Liver (tissue), 9 donors: ENCODE measurements around the gene CHRNA7. TPM values are rescaled to one million over a fixed set of nuclear protein-coding genes. Genes with fewer than 3 reads are reported as not detected.

Experiments
- DNase-seq: peaks from one replicate; pipeline ENCODE4 v3.0.0-alpha.2; 2017; ENCODE audit warnings: low spot score
- H3K27ac ChIP-seq, 2 donors: one replicate each; pipeline ENCODE4 v1.7.0; 2013; ENCODE audit warnings: inconsistent platforms in 2 of 2, low read length in 2 of 2, control low read depth in 1 of 2, low read depth in 1 of 2, mild to moderate bottlenecking in 1 of 2
- H3K27me3 ChIP-seq, 4 donors: one replicate each; pipeline versions ENCODE4 v1.6.1 to v1.7.0; 2013; ENCODE audit warnings: low read length in 3 of 4, inconsistent platforms in 1 of 4, mild to moderate bottlenecking in 1 of 4, moderate library complexity in 1 of 4; ENCODE audit not compliant: control insufficient read depth in 4 of 4, insufficient read depth in 4 of 4
- H3K36me3 ChIP-seq, 4 donors: one replicate each; pipeline versions ENCODE4 v1.6.1 to v1.7.0; 2013; ENCODE audit warnings: low read length in 3 of 4, mild to moderate bottlenecking in 3 of 4, low read depth in 1 of 4, moderate library complexity in 1 of 4; ENCODE audit not compliant: control insufficient read depth in 4 of 4, insufficient read depth in 3 of 4
- H3K4me1 ChIP-seq, 4 donors: one replicate each; pipeline versions ENCODE4 v1.6.1 to v1.7.0; 2013; ENCODE audit warnings: low read length in 3 of 4, mild to moderate bottlenecking in 3 of 4, moderate library complexity in 1 of 4; ENCODE audit not compliant: control insufficient read depth in 4 of 4, insufficient read depth in 4 of 4
- H3K4me3 ChIP-seq, 3 donors: one replicate each; pipeline versions ENCODE4 v1.6.1 to v1.7.0; 2013; ENCODE audit warnings: low read length in 3 of 3, control low read depth in 1 of 3, low read depth in 1 of 3, mild to moderate bottlenecking in 1 of 3
- H3K9ac ChIP-seq, 2 donors: one replicate each; pipeline ENCODE4 v1.7.0; 2013; ENCODE audit warnings: low read length in 2 of 2, mild to moderate bottlenecking in 2 of 2, moderate library complexity in 2 of 2, control low read depth in 1 of 2, low read depth in 1 of 2
- H3K9me3 ChIP-seq, 4 donors: one replicate each; pipeline versions ENCODE4 v1.6.1 to v1.7.0; 2013; ENCODE audit warnings: low read length in 3 of 4; ENCODE audit not compliant: control insufficient read depth in 4 of 4
- ATF3 ChIP-seq: IDR thresholded peaks from 2 replicates; pipeline ENCODE4 v1.6.1; 2016; ENCODE audit warnings: antibody characterized with exemption
- EGR1 ChIP-seq, 2 donors: IDR thresholded peaks; 2 replicates each; pipeline ENCODE4 v1.6.1; 2016 to 2018; ENCODE audit warnings: antibody characterized with exemption in 2 of 2, low read depth in 2 of 2
- FOXA1 ChIP-seq: IDR thresholded peaks from 2 replicates; pipeline ENCODE4 v1.6.1; 2016; ENCODE audit warnings: antibody characterized with exemption
- FOXA2 ChIP-seq: IDR thresholded peaks from 2 replicates; pipeline ENCODE4 v1.6.1; 2016; ENCODE audit warnings: antibody characterized with exemption
- GABPA ChIP-seq, 2 donors: IDR thresholded peaks in 1 of 2; conservative IDR thresholded peaks in 1 of 2; 2 replicates each; pipeline ENCODE4 v1.6.1; 2016; ENCODE audit warnings: antibody characterized with exemption in 2 of 2, mild to moderate bottlenecking in 1 of 2, moderate library complexity in 1 of 2
- HNF4A ChIP-seq, 2 donors: conservative IDR thresholded peaks; 2 replicates each; pipeline ENCODE4 v1.6.1; 2016; ENCODE audit warnings: antibody characterized with exemption in 2 of 2, mild to moderate bottlenecking in 2 of 2
- HNF4G ChIP-seq: IDR thresholded peaks from 2 replicates; pipeline ENCODE4 v1.6.1; 2016; ENCODE audit warnings: antibody characterized with exemption
- JUND ChIP-seq, 2 donors: IDR thresholded peaks; 2 replicates each; pipeline ENCODE4 v1.6.1; 2016; ENCODE audit warnings: antibody characterized with exemption in 2 of 2
- NR2F2 ChIP-seq: IDR thresholded peaks from 2 replicates; pipeline ENCODE4 v1.6.1; 2016; ENCODE audit warnings: antibody characterized with exemption
- RAD21 ChIP-seq, 2 donors: IDR thresholded peaks; 2 replicates each; pipeline ENCODE4 v1.6.1; 2016; ENCODE audit warnings: antibody characterized with exemption in 2 of 2, mild to moderate bottlenecking in 2 of 2
- REST ChIP-seq: IDR thresholded peaks from 2 replicates; pipeline ENCODE4 v1.6.1; 2016; ENCODE audit warnings: antibody characterized with exemption, mild to moderate bottlenecking
- RXRA ChIP-seq, 2 donors: IDR thresholded peaks; 2 replicates each; pipeline ENCODE4 v1.6.1; 2017 to 2018; ENCODE audit warnings: antibody characterized with exemption in 2 of 2, mild to moderate bottlenecking in 1 of 2
- SP1 ChIP-seq: IDR thresholded peaks from 2 replicates; pipeline ENCODE4 v1.6.1; 2018; ENCODE audit warnings: antibody characterized with exemption, mild to moderate bottlenecking
- TAF1 ChIP-seq: conservative IDR thresholded peaks from 2 replicates; pipeline ENCODE4 v1.6.1; 2016; ENCODE audit warnings: antibody characterized with exemption, mild to moderate bottlenecking
- ZBTB33 ChIP-seq: IDR thresholded peaks from 2 replicates; pipeline ENCODE4 v1.6.1; 2016; ENCODE audit warnings: antibody characterized with exemption
- WGBS: extraction: QIAGEN DNeasy Blood & Tissue Kit; methylation state at CpG from one replicate; pipeline ENCODE4 v1.1.7; 2013; 5-methylcytosine and 5-hydroxymethylcytosine counted together
- polyA plus RNA-seq, 2 donors: library from polyadenylated mRNA; stranded (reverse) in 1 of 2; unstranded in 1 of 2; fragments of 200-250 nt in 1 of 2; fragments of >200 nt in 1 of 2; fragmentation: Nextera tagmentation in 1 of 2; extraction: Ambion mirVana in 1 of 2; gene quantifications; one replicate each; pipeline versions ENCODE4 v1.2.1 to v1.2.3, GENCODE V29; 2013 to 2015
- total RNA-seq, 2 donors: library from RNA; depleted of rRNA; stranded (reverse); fragments of >200 nt; gene quantifications; one replicate each; pipeline ENCODE4 v1.2.3, GENCODE V29; 2014
- TF ChIP-seq, protein P1 (sequence below): IDR thresholded peaks from 2 replicates; pipeline ENCODE4 v1.6.1; 2016; ENCODE audit warnings: antibody characterized with exemption
- TF ChIP-seq, protein P2 (sequence below): fragments of 150-350 bp; IDR thresholded peaks from 2 replicates; pipeline ENCODE4 v1.5.1; 2017; ENCODE audit warnings: improper control_type of control experiment, low read depth, low read length; ENCODE audit not compliant: missing input control
- donor health status: healthy.
- donor health status: healthy.
- donor health status: healthy.
- donor health status: healthy.
- donor health status: healthy.

The CHRNA7 gene
- total and polyA plus RNA-seq, 4 donors = 0.06 to 0.21 (median 0.08) TPM; not detected in 1

DNA sequence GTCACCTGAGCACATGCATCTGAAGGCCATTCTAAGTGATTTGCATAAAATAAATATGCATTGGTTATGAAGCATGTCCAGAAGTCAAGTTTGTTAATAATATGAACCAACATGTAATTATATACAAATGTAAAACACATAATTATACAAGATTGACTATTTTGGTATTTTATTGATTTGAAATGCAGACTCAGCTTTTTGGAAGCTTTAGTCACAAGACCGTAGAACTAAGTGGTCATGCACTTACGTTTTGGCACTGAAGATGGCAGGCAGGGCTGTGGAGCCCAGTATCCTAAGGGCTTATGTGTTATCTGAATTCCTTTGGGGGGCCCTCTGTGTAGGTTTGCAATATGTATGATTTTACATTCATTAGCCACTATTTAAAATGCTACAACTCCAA lies 5.0 kb downstream of the CHRNA7 start:
- 72% methylated on average over 2 of the region's 2 CpGs for WGBS
- no peaks in the 10 kb centered on the region for H3K9me3 ChIP-seq
- no peak overlapping the region for H3K9ac ChIP-seq
- H3K27me3 ChIP-seq = peaks cover 2 to 13% (median 7%) of the 10 kb centered on the region in 4 donors
- H3K4me1 ChIP-seq = peaks cover 0 to 6% (median 2%) of the 10 kb centered on the region in 4 donors
- H3K36me3 ChIP-seq = no peaks in the 10 kb centered on the region
- no peak for DNase-seq
- no peak overlapping the region for H3K4me3 ChIP-seq
- TF ChIP-seq GABPA (IDR thresholded peaks at IDR 0.05 in 1 of 2, conservative IDR thresholded peaks at IDR 0.05 in 1 of 2) (no peak), REST (no peak), SP1 (no peak), FOXA2 (no peak), EGR1 (IDR thresholded peaks at IDR 0.05; ENCODE audit: low read depth in 2 of 2) (no peak), ATF3 (no peak), JUND (IDR thresholded peaks at IDR 0.05) (no peak), HNF4G (no peak), RAD21 (IDR thresholded peaks at IDR 0.05) (no peak), ZBTB33 (no peak), NR2F2 (no peak), RXRA (IDR thresholded peaks at IDR 0.05) (no peak), TAF1 (no peak), FOXA1 (no peak)
- TF ChIP-seq, protein P1, sequence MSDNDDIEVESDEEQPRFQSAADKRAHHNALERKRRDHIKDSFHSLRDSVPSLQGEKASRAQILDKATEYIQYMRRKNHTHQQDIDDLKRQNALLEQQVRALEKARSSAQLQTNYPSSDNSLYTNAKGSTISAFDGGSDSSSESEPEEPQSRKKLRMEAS = no peak
- TF ChIP-seq, protein P2, sequence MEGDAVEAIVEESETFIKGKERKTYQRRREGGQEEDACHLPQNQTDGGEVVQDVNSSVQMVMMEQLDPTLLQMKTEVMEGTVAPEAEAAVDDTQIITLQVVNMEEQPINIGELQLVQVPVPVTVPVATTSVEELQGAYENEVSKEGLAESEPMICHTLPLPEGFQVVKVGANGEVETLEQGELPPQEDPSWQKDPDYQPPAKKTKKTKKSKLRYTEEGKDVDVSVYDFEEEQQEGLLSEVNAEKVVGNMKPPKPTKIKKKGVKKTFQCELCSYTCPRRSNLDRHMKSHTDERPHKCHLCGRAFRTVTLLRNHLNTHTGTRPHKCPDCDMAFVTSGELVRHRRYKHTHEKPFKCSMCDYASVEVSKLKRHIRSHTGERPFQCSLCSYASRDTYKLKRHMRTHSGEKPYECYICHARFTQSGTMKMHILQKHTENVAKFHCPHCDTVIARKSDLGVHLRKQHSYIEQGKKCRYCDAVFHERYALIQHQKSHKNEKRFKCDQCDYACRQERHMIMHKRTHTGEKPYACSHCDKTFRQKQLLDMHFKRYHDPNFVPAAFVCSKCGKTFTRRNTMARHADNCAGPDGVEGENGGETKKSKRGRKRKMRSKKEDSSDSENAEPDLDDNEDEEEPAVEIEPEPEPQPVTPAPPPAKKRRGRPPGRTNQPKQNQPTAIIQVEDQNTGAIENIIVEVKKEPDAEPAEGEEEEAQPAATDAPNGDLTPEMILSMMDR = no peak
- H3K27ac ChIP-seq = no peak overlapping the region

DNA sequence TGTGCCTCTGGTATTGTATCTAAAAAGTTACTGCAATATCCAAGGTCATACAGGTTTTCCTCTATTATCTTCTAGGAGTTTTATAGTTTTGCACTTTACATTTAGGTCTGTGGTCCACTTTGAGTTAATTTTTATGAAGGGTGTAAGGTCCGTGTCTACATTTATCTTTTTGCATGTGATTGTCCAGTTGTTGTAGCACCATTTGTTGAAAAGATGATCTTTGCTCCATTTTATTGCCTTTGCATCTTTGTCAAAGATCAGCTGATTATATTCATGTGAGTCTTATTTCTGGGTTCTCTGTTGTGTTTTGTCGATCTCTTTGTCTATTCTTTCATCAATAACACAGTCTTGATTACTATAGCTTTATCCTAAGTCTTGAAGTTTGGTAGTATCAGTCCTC lies 6.7 kb downstream of the CHRNA7 start:
- Histone ChIP-seq H3K9me3 (no peaks in the 10 kb centered on the region), H3K4me1 (no peaks in the 10 kb centered on the region), H3K4me3 (no peak overlapping the region), H3K9ac (no peak overlapping the region), H3K27ac (no peak overlapping the region), H3K36me3 (no peaks in the 10 kb centered on the region), H3K27me3 (peaks cover 0 to 5% (median 2%) of the 10 kb centered on the region in 4 donors)
- no peak for TF ChIP-seq HNF4A (conservative IDR thresholded peaks at IDR 0.05)
- no peak for DNase-seq
- 78% methylated on average over 2 of the region's 2 CpGs for WGBS
